ENCODE measurements around the gene ZCCHC7. TPM values are rescaled to one million over a fixed set of nuclear protein-coding genes. Genes with fewer than 3 reads are reported as not detected.

Gene ZCCHC7
- total RNA-seq, 1 donor from 2014 or later, result 20.4 TPM

DNA sequence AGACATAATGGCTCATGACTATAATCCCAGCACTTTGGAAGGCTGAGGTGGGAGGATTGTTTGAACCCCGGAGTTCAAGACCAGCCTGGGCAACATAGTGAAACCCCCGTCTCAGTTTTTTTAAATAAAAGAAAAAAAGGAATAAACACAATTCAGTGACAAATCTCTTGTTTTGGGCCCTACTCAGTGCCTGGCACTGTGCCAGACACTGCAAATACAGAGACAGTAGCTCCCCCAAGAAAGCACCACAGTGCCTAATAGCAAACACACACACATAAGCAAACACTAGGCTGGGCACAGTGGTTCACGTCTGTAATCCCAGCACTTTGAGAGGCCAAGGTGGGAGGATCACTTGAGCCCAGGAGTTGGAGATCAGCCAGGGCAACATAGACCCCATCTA is 252.5 kb downstream of the ZCCHC7 start:
- Histone ChIP-seq H3K4me1 (no peaks in the 10 kb centered on the region), H3K9me3 (no peaks in the 10 kb centered on the region), H3K4me3 (no peak overlapping the region), H3K27me3 (ENCODE audit: low read depth) (no peaks in the 10 kb centered on the region), H3K27ac (no peak overlapping the region), H3K36me3 (no peaks in the 10 kb centered on the region)
- TF ChIP-seq, protein P1, sequence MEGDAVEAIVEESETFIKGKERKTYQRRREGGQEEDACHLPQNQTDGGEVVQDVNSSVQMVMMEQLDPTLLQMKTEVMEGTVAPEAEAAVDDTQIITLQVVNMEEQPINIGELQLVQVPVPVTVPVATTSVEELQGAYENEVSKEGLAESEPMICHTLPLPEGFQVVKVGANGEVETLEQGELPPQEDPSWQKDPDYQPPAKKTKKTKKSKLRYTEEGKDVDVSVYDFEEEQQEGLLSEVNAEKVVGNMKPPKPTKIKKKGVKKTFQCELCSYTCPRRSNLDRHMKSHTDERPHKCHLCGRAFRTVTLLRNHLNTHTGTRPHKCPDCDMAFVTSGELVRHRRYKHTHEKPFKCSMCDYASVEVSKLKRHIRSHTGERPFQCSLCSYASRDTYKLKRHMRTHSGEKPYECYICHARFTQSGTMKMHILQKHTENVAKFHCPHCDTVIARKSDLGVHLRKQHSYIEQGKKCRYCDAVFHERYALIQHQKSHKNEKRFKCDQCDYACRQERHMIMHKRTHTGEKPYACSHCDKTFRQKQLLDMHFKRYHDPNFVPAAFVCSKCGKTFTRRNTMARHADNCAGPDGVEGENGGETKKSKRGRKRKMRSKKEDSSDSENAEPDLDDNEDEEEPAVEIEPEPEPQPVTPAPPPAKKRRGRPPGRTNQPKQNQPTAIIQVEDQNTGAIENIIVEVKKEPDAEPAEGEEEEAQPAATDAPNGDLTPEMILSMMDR (IDR thresholded peaks at IDR 0.05), result no peak
- intact Hi-C loops (cut with DNase I), result no loop called here
- ATAC-seq (no peak), DNase-seq (no peak)

DNA sequence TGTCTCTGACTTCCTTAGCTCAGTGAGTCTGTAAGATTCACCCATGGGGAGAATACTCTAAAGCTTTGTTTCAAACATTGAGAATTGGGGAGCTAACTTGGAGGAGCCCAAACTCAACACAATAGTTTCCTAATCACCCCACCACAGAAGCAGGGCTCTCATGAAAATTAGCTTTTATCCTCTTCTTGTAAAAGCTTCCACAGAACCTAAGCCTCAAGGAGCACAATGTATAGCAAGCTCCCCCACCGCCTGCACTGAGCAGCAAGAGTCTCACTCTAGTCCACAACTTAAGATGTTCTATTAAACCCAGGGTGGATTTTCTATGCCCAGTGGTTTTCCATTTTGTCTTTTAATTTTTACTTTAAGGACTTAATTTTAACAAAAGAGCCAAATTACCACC is 253.2 kb downstream of the ZCCHC7 start:
- Histone ChIP-seq H3K27me3 (ENCODE audit: low read depth) (no peaks in the 10 kb centered on the region), H3K9me3 (no peaks in the 10 kb centered on the region), H3K4me3 (no peak overlapping the region), H3K36me3 (no peaks in the 10 kb centered on the region), H3K27ac (no peak overlapping the region), H3K4me1 (no peaks in the 10 kb centered on the region)
- intact Hi-C loops (cut with DNase I), result no loop called here
- ATAC-seq, result no peak
- TF ChIP-seq, protein P1 (IDR thresholded peaks at IDR 0.05), result no peak
- DNase-seq, result no peak

DNA sequence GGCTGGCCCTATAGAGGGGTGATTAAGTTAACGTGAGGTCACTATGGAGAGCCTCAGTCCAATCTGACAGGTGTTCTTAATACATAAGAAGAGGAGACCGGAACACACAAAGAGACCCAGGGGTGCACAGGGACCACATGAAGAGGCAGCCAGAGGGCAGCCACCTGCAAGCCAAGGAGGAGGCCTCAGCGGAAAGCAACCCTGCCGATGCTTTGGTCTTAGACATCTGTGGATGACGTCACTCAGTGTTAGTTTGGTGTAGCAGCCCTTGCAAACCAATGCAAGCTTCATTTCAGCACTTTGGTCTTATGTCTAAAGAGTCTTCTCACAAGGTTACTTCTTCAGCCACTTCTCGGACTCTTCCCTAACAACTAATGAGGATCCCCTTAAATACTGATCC is 254.5 kb downstream of the ZCCHC7 start:
- TF ChIP-seq, protein P1 (IDR thresholded peaks at IDR 0.05), result no peak
- ATAC-seq (no peak), DNase-seq (no peak)
- H3K27ac ChIP-seq, result no peak overlapping the region
- no peaks in the 10 kb centered on the region for H3K4me1 ChIP-seq
- no peaks in the 10 kb centered on the region for H3K9me3 ChIP-seq
- H3K36me3 ChIP-seq, result no peaks in the 10 kb centered on the region
- no peak overlapping the region for H3K4me3 ChIP-seq
- H3K27me3 ChIP-seq (ENCODE audit: low read depth), result no peaks in the 10 kb centered on the region
- intact Hi-C loops (cut with DNase I), result no loop called here

DNA sequence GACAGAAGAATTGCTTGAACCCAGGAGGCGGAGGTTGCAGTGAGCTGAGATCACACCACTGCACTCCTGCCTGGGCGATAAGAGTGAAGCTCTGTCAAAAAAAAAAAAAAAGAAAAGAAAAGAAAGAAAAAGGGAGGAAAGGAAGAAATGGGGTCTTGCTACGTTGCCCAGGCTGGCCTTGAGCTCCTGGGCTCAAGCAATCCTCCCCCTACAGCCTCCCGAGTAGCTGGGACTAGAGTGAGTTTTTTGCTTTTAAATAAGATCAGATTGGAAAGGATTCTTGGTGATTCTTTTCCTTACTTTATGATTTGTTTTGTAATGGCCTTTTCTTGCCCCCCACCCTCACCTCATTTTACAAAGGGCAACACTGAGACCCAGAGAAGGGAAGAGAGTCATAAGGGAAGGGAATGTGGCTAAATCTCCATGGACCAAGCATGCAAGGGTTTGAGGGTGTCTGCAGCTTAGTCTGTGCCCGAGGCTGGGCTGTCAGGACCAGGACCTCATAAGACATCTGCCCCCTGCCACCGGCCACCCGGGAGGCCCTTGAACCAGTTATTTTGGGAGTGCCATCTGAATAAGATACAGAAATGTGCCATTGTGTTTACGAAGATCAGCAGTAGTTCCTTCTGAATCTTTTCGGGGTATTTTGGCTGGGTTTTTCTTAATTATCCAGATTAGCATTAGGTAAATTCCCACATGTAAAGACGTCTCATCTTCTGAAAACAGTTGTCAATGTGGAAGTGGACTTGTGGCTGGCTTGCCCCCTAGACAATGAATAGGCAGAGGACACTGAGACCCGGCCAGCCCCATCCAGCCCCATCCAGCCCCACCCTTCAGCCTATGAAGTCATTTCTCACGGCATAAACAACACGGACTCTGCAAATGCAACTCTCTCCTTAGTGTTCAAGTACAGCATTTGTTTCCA is 257.6 kb downstream of the ZCCHC7 start:
- no peak for ATAC-seq
- intact Hi-C loops (cut with DNase I), result no loop called here
- Histone ChIP-seq H3K27ac (no peak overlapping the region), H3K27me3 (ENCODE audit: low read depth) (no peaks in the 10 kb centered on the region), H3K9me3 (no peaks in the 10 kb centered on the region), H3K4me3 (no peak overlapping the region), H3K36me3 (no peaks in the 10 kb centered on the region), H3K4me1 (no peaks in the 10 kb centered on the region)
- no peak for DNase-seq
- TF ChIP-seq, protein P1 (IDR thresholded peaks at IDR 0.05), result no peak

DNA sequence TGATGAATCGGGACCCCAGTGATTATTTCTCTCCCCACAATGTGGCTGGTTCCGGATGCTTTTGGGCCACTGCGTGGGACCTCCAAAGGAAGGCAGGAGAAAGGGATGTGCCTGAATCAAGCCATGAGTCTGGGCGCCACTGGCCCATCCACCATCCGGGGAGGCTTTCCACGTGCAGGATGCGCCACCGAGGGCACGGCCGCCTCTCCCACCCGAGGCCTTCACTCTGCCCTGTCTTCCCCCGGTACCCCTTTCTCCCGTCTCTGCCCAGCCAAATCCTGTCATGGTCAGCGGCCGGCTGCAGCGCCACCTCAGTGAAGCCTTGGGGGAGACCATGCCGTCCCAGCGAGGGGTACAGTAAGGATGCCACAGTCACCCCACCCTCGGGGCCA is 258.2 kb downstream of the ZCCHC7 start:
- DNase-seq (no peak), ATAC-seq (no peak)
- Histone ChIP-seq H3K4me1 (no peaks in the 10 kb centered on the region), H3K9me3 (no peaks in the 10 kb centered on the region), H3K36me3 (no peaks in the 10 kb centered on the region), H3K27me3 (ENCODE audit: low read depth) (no peaks in the 10 kb centered on the region), H3K27ac (no peak overlapping the region), H3K4me3 (no peak overlapping the region)
- intact Hi-C loops (cut with DNase I), result no loop called here
- TF ChIP-seq, protein P1 (IDR thresholded peaks at IDR 0.05), result no peak

Data from lower lobe of right lung (tissue), 2 donors.